Uterus (tissue), 4 donors: ENCODE results near the gene CEP112. TPM values are rescaled to one million over a fixed set of nuclear protein-coding genes. Genes with fewer than 3 reads are reported as not detected.

Experiments used
- DNase-seq, 2 donors: peaks; one replicate each; pipeline ENCODE4 v3.0.0-alpha.2; 2019 to 2020
- H3K27ac ChIP-seq, 2 donors: fragments of 200-600 bp; sonication (generic); 1 replicate in 1 of 2; 2 replicates in 1 of 2; pipeline ENCODE4 v1.5.1; 2016 to 2018
- H3K27me3 ChIP-seq, 2 donors: fragments of 200-600 bp; sonication (generic); one replicate each; pipeline ENCODE4 v1.5.1; 2018 to 2019; ENCODE audit warnings: control low read depth in 1 of 2
- H3K36me3 ChIP-seq, 2 donors: fragments of 200-600 bp; sonication (generic); one replicate each; pipeline ENCODE4 v1.5.1; 2019; ENCODE audit warnings: control low read depth in 1 of 2
- H3K4me1 ChIP-seq, 2 donors: fragments of 200-600 bp; sonication (generic); one replicate each; pipeline ENCODE4 v1.5.1; 2018 to 2019; ENCODE audit warnings: control low read depth in 1 of 2
- H3K4me3 ChIP-seq, 2 donors: fragments of 200-600 bp; sonication (generic); 1 replicate in 1 of 2; 2 replicates in 1 of 2; pipeline ENCODE4 v1.5.1; 2018 to 2019; ENCODE audit warnings: mild to moderate bottlenecking in 1 of 2
- H3K9me3 ChIP-seq, 2 donors: fragments of 200-600 bp; sonication (generic); one replicate each; pipeline ENCODE4 v1.5.1; 2019; ENCODE audit warnings: control low read depth in 1 of 2
- POLR2A ChIP-seq, 2 donors: fragments of 450-650 bp; IDR thresholded peaks; one replicate each; pipeline ENCODE4 v1.6.1; 2016; ENCODE audit warnings: antibody characterized with exemption in 2 of 2, mild to moderate bottlenecking in 1 of 2, moderate library complexity in 1 of 2
- intact Hi-C: fragments of 100-400 bp; cut with DNase I; formaldehyde crosslinking; loops from one replicate; pipeline ENCODE4 v1.15.1; 2023; ENCODE audit warnings: low total_unique reads
- total RNA-seq, 4 donors: library from RNA; depleted of rRNA in 3 of 4; stranded (reverse); fragments of >200 nt in 3 of 4; gene quantifications; one replicate each; pipeline versions ENCODE4 v1.1.0 to v1.2.4, GENCODE V29; 2014 to 2023
- TF ChIP-seq, protein P1 (sequence below), 4 experiments: fragments of 200-600 bp in 2 of 4; fragments of 450-650 bp in 2 of 4; sonication (generic) in 2 of 4; IDR thresholded peaks; one replicate each; pipeline ENCODE4 v1.5.1; 2016 to 2019; ENCODE audit warnings: antibody characterized with exemption in 4 of 4, mild to moderate bottlenecking in 2 of 4, moderate library complexity in 1 of 4
- donor health status: DM: yes; HTN: yes; CAD: no.

Gene CEP112
- total RNA-seq, 4 donors from 2014 or later: 36.6 to 96.5 (median 52.4) TPM

DNA sequence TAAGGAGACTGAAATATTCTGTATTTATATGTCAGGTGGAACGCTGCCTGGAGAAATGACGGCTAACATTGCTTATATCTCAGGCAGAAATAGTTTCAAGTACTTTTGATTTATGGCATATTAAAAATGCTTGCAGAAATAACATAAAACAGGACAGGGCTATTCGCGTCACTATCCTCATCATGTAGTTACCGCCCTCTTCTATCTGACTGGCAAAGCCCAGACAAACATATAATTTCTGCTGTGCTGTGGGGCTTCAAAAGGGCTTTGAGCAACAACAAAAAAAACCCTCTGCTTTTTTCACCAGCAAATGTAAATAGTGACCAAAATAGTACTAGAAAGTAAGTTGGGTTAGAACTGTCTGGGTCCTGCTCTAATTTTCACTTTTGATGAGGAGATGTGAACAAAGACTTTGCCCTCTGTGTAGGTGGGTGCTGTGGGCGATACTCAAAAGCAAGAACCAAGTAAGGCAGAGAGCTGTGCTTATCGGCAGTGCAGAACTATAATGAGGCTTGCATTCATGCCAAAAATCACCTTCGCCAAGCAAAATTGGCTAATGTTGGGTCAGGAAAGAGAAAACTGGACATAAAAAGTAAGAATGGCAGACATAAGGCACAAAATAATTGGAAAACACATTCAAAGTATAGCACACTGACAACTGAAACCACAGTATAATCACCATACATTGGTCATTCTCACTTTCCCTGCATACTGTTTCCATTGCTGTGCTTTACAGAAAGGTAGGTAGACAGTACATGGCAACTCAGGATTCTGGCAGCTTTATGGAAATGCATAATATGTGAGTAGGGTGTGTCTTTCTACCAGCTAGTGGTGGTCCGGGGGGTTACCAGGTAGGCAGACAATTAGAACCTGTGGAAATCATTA, 479.3 kb downstream of the CEP112 start:
- Histone ChIP-seq H3K9me3 (no peaks in the 10 kb centered on the region), H3K4me3 (peak overlapping the region in 1 of 2 donors; percentile 7), H3K36me3 (no peaks in the 10 kb centered on the region), H3K27me3 (no peaks in the 10 kb centered on the region), H3K4me1 (no peaks in the 10 kb centered on the region), H3K27ac (peak overlapping the region; percentile 78 to 82)
- intact Hi-C loops: no loop called here
- peak in 1 of 2 donors; percentile 69 for DNase-seq
- TF ChIP-seq, protein P1, sequence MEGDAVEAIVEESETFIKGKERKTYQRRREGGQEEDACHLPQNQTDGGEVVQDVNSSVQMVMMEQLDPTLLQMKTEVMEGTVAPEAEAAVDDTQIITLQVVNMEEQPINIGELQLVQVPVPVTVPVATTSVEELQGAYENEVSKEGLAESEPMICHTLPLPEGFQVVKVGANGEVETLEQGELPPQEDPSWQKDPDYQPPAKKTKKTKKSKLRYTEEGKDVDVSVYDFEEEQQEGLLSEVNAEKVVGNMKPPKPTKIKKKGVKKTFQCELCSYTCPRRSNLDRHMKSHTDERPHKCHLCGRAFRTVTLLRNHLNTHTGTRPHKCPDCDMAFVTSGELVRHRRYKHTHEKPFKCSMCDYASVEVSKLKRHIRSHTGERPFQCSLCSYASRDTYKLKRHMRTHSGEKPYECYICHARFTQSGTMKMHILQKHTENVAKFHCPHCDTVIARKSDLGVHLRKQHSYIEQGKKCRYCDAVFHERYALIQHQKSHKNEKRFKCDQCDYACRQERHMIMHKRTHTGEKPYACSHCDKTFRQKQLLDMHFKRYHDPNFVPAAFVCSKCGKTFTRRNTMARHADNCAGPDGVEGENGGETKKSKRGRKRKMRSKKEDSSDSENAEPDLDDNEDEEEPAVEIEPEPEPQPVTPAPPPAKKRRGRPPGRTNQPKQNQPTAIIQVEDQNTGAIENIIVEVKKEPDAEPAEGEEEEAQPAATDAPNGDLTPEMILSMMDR (IDR thresholded peaks at IDR 0.05): no peak
- no peak for TF ChIP-seq POLR2A (IDR thresholded peaks at IDR 0.05)

DNA sequence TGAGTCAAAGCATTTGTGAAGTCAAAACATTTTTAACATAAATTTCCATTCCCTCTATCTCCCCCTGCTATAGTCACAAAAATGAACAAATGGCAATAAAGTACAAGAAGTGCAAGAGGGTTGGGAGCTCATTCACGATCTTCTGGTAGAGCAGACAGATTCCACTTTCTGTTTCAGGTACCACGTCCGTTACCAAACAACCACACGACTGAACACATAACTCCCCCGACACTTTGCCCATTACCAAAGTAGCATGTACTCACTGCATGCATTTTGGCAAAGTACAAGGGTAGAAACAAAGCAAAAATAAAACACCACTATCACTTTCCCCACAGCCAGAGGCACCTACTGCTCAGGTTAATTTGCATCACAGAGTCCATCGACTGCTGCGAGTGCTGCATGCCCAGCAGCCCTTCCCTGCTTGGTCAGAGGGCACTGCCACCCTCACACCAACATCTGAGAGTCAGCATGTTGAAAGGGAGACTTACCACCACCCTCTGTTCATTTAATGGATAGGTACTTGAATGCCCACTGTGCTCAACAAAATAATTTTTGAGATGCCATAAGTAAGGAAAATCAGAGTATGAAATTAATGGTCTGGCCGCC, 480.2 kb downstream of the CEP112 start:
- intact Hi-C loops: no loop called here
- no peak for DNase-seq
- H3K4me1 ChIP-seq: no peaks in the 10 kb centered on the region
- H3K27me3 ChIP-seq: no peaks in the 10 kb centered on the region
- TF ChIP-seq, protein P1 (IDR thresholded peaks at IDR 0.05): no peak
- TF ChIP-seq POLR2A (IDR thresholded peaks at IDR 0.05): no peak
- no peaks in the 10 kb centered on the region for H3K9me3 ChIP-seq
- H3K4me3 ChIP-seq: peak overlapping the region in 1 of 2 donors; percentile 10
- H3K36me3 ChIP-seq: no peaks in the 10 kb centered on the region
- H3K27ac ChIP-seq: peak overlapping the region; percentile 78 to 82

DNA sequence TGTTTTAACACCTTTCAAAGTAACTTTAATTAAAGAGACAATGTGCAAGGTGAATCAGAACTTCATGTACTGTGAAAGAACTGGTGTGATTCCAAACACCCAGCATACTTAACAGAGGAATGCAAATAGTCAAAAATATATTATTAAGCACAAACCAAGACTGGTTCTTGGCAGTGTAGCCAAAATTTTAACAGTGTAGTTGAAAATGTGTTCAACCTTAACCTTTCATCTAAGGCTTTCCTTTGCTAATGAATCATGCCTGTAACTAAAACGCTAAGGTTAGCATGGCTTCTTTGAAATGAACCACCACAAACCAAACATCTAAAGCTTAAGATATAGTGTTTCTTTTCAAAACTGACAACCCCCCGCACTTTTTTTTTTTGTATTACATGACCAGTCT, 484.2 kb downstream of the CEP112 start:
- Histone ChIP-seq H3K4me3 (no peak overlapping the region), H3K27me3 (no peaks in the 10 kb centered on the region), H3K4me1 (peaks cover 0 to 5% of the 10 kb centered on the region in 2 donors), H3K9me3 (no peaks in the 10 kb centered on the region), H3K36me3 (no peaks in the 10 kb centered on the region), H3K27ac (peak overlapping the region; percentile 76 to 78)
- TF ChIP-seq, protein P1 (IDR thresholded peaks at IDR 0.05): no peak
- no peak for TF ChIP-seq POLR2A (IDR thresholded peaks at IDR 0.05)
- DNase-seq: no peak
- intact Hi-C loops: no loop called here

DNA sequence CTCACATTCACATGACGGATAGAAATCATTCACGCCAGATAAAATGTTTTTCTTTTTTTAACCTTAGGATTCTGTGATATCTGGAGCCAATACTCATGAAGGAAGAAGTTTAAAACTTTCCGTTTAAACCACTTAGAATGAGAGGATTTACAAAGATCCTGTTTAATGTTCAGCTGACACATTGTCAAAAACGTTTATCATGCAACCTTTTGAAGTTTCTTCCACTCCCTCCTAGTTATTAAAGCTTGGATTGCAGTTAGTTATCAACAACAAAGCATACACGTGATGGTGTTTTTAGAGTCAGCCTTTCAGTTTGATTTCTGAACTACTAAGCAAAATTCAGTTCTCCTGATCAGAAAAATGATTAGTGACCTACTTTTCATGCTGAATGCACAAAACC, 487.2 kb downstream of the CEP112 start:
- TF ChIP-seq, protein P1 (IDR thresholded peaks at IDR 0.05): no peak
- TF ChIP-seq POLR2A (IDR thresholded peaks at IDR 0.05): no peak
- DNase-seq: no peak
- H3K9me3 ChIP-seq: no peaks in the 10 kb centered on the region
- no peaks in the 10 kb centered on the region for H3K27me3 ChIP-seq
- H3K27ac ChIP-seq: peak overlapping the region; percentile 47 to 78
- no peaks in the 10 kb centered on the region for H3K36me3 ChIP-seq
- peaks cover 0 to 5% of the 10 kb centered on the region in 2 donors for H3K4me1 ChIP-seq
- no peak overlapping the region for H3K4me3 ChIP-seq
- intact Hi-C loops: no loop called here

DNA sequence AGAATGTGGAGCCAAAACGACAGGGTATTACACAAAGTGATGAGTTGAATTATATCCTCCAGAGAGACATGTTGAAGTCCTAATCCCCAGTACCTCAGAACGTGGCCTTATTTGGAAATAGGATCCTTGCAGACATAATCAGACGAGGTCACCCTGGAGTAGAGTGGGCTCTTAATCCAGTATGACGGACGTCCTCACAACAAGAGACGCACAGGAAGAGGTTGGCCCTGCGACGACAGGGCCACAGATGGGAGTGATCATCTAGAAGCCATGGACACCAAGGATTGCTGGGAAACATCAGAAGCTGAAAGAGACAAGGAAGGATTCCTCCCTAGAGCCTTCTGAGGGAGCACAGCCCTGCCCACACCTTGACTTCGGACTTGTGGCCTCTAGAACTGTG, 488.0 kb downstream of the CEP112 start:
- TF ChIP-seq, protein P1 (IDR thresholded peaks at IDR 0.05): no peak
- TF ChIP-seq POLR2A (IDR thresholded peaks at IDR 0.05): no peak
- intact Hi-C loops: no loop called here
- no peak for DNase-seq

More for the DNA sequence above, 488.0 kb downstream of the CEP112 start:
- Histone ChIP-seq H3K4me1 (peaks cover 0 to 5% of the 10 kb centered on the region in 2 donors), H3K27ac (peak overlapping the region; percentile 47 to 78), H3K9me3 (no peaks in the 10 kb centered on the region), H3K4me3 (no peak overlapping the region), H3K27me3 (no peaks in the 10 kb centered on the region), H3K36me3 (no peaks in the 10 kb centered on the region)
